A204.1 (cell line): ENCODE results near the gene PAK5.

Experiments used
- FAIRE-seq: peaks from 2 replicates; lab custom pipeline; 2012; peaks lifted over from hg19 to GRCh38; lab: Jason Lieb, UNC

The PAK5 gene

DNA sequence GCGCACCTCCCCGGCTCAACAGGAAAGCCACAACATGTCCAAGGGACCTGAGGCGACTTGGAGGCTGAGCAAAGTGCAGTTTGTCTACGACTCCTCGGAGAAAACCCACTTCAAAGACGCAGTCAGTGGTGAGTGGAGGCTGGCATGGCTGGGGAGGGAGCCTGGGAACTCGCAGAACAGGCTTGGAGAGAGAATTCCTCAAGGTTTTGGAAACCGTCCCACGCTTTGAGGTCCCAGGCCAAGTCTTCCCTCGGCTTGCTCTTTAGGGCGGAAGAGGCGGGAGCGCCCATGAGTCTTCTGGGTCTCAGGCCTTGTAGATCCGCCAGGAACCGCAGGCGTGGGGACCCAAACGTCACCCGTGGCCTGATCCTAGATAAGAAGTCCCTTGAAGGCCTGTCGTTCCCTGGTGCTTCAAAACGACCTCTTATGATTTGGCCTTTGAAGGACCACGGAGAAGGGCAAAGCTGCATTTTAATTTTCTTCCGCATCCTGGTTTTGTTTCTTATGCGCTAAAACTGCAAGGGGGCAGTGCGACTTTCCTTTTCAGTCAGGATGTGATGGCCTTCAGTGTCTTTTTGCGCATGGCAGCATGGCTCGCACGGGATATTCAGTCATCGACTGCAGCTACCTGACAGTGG lies 322.5 kb downstream of the PAK5 start:
- no peak for FAIRE-seq

DNA sequence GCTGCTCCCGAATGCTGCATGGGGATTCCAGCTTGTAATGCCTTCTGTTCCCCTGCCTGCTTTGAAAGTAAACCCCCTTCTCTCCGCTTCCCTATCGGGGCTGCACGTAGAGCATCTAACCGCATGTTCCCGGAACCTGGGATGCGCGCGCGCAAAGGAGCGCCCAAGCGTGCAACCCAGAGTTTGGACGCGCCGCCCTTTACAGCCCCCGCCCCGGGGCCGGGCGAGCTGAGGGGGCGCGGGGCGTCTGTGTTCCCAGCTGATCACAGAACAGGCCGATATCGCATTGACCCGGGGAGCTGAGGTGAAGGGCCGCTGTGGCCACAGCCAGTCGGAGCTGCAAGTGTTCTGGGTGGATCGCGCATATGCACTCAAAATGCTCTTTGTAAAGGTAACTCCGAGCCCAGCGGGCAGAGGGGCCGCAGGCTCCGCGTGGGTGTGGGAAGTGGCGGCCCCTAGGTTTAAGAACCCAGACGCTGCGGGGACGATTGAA lies 323.1 kb downstream of the PAK5 start:
- FAIRE-seq: no peak

DNA sequence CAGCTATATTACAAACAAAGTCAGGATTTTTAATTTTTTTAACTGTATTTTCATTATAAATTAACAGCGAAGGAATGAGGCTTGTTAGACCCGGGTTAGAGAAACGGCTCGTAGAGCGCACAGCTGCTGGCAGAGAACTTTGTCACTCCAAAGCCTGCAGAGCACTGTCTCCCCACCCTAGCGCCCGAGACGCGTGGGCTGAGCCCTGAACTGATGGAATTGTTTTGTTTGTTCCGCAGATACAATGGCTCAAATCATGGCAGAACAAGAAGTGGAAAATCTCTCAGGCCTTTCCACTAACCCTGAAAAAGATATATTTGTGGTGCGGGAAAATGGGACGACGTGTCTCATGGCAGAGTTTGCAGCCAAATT lies 323.7 kb downstream of the PAK5 start:
- no peak for FAIRE-seq

DNA sequence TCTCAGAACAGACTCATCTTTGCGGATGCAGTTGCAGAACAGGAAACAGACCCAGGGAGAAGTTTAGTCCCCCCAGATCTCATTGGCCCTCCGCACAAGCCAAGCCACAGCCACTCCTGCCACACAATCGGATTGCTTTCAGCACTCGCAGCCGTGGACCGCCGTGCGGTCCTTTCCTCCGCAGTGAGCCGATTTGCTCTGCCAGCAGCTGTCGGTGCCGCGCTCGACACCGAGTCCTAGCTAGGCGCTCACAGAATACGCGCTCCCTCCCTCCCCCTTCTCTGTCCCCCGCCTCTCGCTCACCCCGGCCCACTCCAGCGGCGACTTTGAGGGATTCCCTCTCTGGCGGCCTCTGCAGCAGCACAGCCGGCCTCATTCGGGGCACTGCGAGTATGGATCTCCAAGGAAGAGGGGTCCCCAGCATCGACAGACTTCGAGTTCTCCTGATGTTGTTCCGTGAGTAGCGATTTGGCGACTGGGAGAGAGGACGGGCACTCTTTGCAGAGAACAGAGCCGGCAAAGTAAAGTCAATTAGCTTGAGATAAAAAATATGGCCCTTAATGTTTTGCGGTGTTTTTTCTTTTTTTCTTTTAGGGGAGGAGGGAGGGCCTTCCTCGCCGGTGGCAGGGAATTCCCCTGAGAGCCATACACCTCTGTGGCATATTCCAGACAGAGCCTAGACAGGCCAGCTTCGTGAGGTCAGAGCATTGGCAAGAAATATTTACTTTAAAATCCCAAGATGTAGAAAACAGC lies 324.2 kb downstream of the PAK5 start, which contains the start of gene LAMP5:
Gene LAMP5 (plus strand): TSS at position 130 of the 753 bp plus-strand sequence. CDS start 263 bp downstream, at position 393.
- FAIRE-seq: no peak

DNA sequence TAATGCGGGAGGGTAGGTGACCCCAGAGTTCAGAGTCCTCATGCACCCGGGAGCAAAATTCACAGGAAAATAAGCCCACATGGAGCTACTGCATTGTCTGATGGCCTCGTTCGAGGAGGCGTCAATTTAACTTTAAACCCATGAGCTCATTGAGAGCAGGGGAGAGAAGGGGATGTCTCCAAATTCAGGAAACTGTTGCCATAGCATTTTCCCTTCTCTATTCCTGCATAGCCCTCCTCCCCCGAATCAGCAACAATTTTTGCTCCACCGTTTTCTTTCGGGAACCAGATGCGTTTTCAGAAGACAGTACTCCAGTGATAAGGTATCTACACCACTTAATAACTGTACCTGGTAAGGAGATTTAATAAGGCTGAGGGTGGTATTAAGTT lies 324.8 kb downstream of the PAK5 start:
- no peak for FAIRE-seq

DNA sequence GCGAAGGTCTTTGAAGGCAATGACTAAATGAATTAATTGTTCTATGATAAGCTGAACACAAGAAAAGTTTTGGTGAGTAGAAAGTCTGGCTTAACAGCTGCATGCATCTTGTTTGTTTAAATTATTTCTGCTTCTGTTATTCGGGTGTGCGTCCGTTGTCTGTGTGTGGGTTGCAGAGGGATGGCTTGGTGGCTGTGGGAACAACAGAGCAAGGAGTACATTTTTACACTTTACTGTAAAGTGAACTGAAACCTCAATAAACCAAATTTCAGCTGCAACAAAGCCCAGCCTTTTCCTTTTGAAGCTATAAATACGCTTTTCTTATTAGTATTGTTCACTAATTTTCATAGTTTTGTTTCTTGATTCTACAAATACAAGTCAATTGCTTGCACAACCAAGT lies 328.0 kb downstream of the PAK5 start:
- FAIRE-seq: no peak

DNA sequence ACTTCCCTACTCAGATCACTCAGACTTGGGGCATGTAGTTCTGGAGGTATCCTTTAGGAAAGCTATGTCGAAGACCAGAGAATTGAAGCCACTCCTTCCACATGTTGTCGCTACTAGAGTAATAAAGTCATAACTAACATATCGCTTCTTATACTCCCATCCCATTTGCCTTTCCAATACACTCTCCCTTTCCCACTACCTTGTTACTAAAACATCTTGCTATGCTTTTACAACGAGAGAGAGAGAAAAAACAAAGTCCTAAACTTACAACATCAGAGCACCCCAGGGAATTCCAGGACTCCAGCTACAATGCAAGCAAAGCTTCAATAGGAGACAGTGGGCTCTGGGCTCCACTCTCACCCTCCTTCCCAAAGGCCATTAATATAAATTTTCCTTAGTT lies 329.6 kb downstream of the PAK5 start:
- no peak for FAIRE-seq

DNA sequence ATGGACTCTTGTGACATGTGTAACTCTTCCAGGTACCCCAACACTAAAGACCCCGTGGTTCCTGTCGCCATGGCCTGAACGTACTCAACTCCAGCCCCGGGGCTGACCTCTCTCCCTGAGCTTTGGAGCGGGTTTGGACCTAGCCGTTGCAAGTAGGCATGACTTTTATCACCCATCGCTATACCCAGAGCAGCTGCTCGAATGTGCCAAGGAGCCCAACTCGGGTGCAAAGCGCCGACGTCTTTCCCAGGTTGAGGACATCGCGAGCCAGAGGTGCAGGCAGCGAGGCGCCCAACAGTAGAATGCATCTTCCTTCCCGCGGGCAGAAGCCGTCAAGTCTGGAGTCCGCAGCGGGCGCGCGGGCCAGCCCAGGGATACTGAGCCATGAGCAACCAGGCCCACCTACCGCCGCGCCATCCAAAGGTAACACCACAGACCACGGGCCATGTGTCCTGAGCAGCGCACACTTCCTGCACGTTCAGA lies 330.1 kb downstream of the PAK5 start:
- FAIRE-seq: no peak

DNA sequence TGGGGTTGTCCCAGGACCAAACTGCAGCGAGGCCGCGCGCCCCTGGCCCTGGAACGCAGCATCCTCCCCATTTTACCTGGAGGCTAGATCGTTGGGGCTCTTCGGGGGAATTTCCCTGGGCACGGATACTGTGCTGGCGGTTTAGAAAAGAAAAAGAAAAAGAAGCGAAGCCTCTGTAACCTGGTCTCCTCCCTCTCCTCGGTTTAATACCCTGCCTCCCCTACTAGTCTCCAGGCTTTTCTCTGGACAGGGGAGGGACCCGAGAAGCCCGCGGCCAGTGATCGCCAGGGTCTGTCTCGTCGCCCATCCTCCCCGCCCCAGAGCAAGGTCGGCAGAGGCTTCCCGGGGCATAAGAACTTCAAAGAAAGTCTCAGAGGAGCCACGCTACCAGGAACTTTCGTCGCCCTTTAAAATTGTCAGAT lies 330.6 kb downstream of the PAK5 start:
- no peak for FAIRE-seq

DNA sequence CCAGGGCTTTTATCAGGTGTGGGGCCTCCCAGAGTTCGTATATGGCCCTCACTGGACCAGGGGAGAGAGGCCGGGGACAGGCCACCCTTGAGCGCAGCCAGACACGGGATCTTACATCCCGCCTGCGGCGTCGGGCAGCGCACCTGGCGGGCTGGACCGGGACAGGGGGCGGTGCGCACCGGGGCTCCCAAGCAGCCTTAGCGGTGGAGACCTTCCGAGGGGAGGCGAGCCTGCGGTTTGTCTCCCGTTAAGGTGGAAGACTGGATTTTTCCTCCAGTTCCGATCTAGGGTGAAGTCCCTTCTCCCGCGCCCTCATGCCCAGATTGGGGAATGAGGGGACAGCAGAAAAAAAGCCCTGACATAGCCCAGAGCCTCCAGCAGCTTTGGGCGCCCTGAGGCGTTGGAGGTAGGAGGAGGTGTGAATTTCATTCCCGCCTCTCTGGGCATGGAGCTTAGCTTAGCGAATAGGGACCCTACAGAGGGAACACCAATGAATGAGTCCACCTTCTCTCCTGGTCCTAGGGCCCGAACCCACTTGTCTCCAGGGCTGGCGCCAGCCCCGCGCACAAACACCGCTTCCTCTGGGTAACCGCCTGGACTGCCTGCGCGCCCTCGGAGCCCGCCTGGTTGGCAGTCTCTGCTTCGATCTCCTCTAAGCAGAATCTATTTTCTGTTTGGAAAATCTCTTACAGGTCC lies 331.2 kb downstream of the PAK5 start:
- no peak for FAIRE-seq

DNA sequence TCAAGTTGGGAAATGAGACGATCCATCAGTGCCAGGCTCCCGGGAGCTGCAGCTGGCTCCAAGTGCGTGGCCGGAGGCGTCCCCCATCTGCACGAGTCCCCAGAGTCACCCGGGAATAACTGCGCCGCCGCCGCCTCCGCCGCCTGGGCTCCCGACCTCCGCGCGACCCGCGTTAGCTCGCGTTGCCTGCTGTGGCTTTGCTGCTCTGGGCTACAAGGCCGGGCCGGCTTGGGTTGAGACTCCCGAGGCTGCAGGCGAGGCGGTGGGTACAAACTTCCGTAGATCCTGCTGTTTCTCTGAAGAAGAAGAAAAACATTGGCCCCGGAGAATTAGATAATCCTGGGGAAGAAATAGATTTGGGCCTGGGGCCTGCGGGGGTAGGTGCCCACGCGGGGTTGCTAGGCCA lies 331.9 kb downstream of the PAK5 start:
- FAIRE-seq: no peak

DNA sequence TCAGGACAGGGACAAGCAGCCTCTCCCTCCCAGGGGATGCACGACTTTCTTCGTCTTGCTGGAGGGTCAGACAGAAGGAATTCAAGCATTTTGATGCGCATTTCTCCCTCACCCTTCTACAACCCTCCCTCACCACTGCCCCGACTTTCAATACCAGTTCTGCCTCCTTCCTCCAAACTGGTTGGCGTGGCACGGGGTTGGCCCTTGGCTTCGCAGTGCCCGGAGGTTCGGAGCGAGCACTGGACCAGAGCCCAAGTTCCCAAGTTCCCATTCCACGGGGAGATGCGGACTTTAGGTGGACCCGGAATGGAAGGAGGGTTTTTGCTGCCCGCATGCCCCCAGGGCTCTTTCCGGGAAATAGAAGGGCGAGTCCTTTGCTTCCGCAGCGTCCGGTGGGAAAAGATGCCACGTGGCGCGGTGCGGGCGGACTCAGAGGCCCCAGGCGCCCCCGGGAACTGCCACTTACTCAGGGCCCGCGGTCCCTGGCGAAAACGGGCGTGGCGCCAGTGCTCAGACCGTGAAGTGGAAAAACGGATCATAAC lies 332.5 kb downstream of the PAK5 start:
- FAIRE-seq: no peak

DNA sequence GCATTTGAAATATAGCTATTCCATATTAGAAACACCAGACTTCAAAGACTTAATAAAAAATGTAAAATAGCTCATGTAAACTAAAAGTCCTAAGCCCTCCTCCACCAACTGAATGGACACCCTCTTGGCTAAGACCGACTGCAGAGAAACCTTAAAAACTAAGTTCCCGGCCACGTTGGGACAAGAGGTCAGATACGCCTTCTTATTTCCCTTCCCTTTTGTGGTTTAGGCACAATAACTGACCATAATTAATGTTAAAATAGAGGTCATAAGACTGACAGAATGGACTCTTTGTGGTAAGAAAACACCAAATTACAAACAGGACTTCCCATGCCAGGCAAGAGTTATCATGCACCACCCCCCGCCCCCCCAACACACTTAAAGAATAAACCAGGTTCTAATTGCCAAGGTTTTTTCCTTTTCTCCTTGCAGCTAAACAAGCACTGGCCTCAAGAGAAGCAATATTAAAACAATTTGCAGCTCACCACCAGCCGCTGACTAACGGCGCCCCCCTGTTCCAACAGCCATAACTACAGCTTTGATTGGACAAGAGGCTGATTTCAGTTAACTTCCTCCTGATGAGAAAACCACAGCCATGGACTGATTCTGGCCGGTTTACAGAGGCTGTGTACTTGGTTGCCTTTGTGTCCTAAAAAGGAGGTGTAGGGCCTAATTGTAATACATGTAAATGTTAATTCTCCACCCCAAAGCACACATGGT lies 335.2 kb downstream of the PAK5 start:
- FAIRE-seq: no peak

DNA sequence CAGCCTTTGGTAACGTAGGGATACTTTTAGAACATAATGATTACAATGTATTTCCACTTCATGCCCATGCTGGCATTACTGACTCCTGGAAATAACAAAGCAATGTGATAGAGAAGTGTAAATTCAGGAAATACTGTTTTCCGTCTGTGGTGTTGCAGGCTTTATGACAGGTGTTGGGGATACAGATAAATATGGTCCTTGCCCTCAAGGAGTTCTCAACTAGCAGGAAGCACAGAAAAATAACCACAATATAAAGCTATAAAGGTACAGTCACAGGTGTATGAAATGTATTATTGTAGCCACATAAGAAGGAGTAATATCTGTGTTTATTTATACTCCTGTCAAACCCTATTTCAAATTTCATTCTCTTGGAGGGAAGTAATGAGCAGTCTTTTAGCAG lies 337.4 kb downstream of the PAK5 start:
- FAIRE-seq: no peak

DNA sequence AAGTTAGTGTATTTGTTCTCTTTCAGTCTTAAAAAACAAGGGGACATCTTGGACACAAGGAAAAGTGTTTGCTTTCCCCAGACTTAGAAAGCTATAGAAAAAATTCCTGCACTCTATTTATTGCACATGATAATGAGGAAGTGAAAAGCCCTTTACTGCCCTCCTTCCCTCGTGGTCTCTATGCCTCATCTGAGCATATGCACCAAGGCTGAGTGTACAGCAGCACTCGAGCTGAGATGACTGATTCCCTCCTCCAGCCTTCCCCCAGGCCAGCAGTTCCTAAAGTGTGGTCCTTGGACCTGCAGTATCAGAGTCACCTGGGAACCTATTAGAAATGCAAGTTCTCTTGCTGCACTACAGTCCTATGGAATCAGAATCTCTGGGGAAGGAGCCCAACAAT lies 338.8 kb downstream of the PAK5 start:
- FAIRE-seq: no peak

DNA sequence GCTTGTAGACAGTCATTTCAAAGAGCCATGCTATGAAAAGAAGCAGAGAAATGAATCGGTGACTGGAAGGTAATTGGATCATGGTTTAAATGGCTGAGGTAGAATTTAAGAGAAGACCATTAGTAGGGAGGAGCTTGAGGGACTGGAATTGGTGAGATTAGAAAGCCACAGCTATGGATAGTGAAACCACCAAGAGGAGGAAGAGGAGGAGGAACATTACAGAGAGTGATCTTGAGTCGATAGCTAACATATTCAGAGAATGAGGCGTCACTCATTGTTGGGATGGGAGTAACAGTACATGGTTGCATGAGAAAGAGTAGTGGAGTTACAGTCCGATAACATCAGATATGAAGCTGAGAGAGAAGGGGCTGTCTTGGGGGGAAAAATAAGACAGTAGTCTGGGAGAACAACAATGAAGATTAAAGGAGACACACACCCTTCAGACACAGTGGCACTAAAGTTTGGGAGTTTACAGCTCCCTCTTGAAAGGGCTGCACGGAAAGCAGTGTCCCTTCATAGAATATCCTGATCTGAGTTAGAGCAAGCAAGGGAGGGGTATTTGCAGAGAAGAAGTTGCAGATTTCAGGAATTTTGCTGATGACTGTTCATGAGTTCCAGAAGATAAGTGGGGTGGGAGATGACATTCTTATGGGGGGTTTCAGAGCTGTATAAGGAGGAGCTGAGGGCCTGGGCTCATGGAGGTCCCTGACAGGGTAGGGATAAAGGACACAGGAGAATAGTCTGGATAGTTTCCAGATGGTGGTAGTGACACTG lies 339.6 kb downstream of the PAK5 start:
- no peak for FAIRE-seq

DNA sequence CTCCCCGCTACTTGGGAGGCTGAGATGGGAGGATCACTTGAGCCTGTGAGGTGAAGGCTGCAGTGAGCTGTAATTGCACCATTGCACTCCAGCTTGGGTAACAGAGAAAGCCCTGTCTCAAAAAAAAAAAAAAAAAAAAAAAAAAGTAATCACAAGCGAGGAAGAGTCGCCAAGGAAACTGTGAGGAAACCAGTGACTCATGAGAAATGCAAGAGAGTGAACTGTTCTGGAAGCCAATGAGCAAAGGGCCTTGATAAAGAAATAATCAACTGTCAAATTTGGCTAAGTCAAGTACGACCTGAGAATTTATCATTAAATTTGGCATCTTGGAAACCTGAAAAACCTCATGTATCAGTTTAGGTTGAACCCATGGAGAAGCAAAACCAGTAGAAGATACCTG lies 340.6 kb downstream of the PAK5 start:
- FAIRE-seq: no peak

DNA sequence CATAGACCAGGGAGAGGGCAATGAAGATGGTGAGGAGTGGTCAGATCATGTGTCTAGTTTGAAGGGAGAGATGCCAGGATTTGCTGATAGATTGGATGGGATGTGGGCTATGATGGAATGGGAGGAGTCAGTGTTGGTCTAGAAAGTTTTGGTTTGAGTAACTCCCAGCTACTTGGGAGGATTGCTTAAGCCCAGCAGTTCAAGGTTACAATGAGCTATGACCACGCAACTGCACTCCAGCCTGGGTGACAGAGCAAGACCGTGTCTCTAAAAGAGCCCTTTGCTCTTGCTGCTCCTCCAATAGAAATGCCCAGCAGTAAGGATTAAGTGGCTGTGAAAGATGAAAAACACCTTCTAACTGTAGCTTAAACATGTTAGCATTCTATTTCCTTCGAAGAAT lies 342.7 kb downstream of the PAK5 start:
- FAIRE-seq: no peak

DNA sequence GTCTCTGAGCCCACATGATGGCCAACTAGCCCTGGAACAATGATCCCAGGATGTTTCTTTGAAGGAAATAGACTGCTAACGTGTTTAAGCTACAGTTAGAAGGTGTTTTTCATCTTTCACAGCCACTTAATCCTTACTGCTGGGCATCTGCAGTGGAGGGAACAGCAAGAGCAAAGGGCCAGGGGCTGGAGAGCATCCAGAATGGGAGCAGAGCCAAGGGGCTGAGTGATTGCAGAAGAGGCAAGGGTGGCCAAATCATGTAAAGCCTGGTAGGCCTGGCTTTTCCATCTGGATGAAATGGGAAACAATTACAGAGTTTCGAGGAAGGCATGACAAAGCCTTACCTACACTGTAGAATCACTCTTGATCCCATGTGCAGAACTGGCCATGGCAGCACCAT lies 343.2 kb downstream of the PAK5 start:
- no peak for FAIRE-seq

DNA sequence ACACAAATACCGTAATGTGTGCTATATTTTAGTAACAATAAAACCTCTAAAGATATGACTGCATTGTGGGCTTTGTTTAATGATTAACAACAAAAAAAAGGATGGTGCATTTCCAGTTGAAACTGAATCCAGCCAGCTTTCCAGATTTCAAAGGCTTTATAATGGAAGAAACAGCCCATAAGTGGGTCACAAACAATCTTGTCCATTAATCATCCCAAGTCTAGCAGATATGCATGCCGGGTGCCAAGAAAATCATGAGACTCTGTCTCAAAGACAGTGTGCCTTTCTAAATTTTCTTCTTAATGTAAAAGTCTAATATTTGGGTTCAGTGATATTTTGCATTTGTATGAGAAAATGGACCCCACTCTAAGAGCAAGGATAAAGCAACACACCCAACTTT lies 345.1 kb downstream of the PAK5 start:
- FAIRE-seq: no peak

DNA sequence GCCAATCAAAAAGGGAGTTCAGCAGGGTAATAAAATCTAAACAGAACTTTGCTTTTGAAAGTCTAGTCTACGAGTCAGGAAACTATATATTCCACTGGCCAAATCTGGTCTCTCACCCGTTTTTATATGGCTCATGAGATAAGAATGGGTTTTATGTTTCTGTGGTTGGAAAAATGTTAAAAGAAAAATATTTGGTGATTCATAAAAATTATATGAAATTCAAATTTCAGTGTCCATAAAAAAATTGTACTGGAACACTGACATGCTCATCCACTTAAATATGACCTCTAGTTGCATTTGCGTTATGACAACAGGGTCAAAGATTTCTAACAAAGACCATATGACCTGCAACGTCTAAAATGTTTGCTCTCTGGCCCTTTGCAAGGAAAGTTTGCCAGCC lies 346.8 kb downstream of the PAK5 start:
- no peak for FAIRE-seq
